Mucosa of stomach (tissue), 1 donor: ENCODE measurements around the gene THAP12.
"Not testable (repeated sequence)": the region's sequence is repeated elsewhere in the genome, so short reads cannot be mapped to it uniquely, and the experiment has no call there.

Experiments
- H3K27me3 ChIP-seq: one replicate; pipeline ENCODE4 v1.7.0; 2013; ENCODE audit warnings: mild to moderate bottlenecking, low read length; ENCODE audit not compliant: control insufficient read depth, insufficient read depth
- H3K36me3 ChIP-seq: one replicate; pipeline ENCODE4 v1.7.0; 2013; ENCODE audit warnings: low read length; ENCODE audit not compliant: control insufficient read depth, insufficient read depth
- H3K4me1 ChIP-seq: one replicate; pipeline ENCODE4 v1.7.0; 2013; ENCODE audit warnings: mild to moderate bottlenecking, low read length; ENCODE audit not compliant: control insufficient read depth, insufficient read depth
- H3K4me3 ChIP-seq: one replicate; pipeline ENCODE4 v1.7.0; 2013; ENCODE audit warnings: low read length
- H3K9ac ChIP-seq: one replicate; pipeline ENCODE4 v1.7.0; 2013; ENCODE audit warnings: mild to moderate bottlenecking, low read length, moderate library complexity
- H3K9me3 ChIP-seq: one replicate; pipeline ENCODE4 v1.7.0; 2013; ENCODE audit warnings: mild to moderate bottlenecking, low read length, moderate library complexity; ENCODE audit not compliant: control insufficient read depth
- donor health status: Pancreatic carcinoma.

The THAP12 gene

GRCh38 chr11:76335842-76336241 lies 45.1 kb downstream of the THAP12 start:
- H3K4me1 ChIP-seq, result no peaks in the 10 kb centered on the region
- H3K27me3 ChIP-seq, result no peaks in the 10 kb centered on the region
- H3K36me3 ChIP-seq, result no peaks in the 10 kb centered on the region
- no peak overlapping the region for H3K9ac ChIP-seq
- H3K4me3 ChIP-seq, result no peak overlapping the region
- H3K9me3 ChIP-seq, result no peaks in the 10 kb centered on the region

GRCh38 chr11:76334826-76335389 lies 46.0 kb downstream of the THAP12 start:
- no peaks in the 10 kb centered on the region for H3K27me3 ChIP-seq
- no peaks in the 10 kb centered on the region for H3K4me1 ChIP-seq
- H3K9me3 ChIP-seq, result no peaks in the 10 kb centered on the region
- no peak overlapping the region for H3K9ac ChIP-seq
- no peak overlapping the region for H3K4me3 ChIP-seq
- H3K36me3 ChIP-seq, result no peaks in the 10 kb centered on the region

- no peaks in the 10 kb centered on the region for H3K4me1 ChIP-seq
- no peak overlapping the region for H3K9ac ChIP-seq
- no peaks in the 10 kb centered on the region for H3K27me3 ChIP-seq
- H3K9me3 ChIP-seq, result no peaks in the 10 kb centered on the region
- H3K36me3 ChIP-seq, result no peaks in the 10 kb centered on the region
- H3K4me3 ChIP-seq, result no peak overlapping the region
Measured at GRCh38 chr11:76330651-76331050, 50.3 kb downstream of the THAP12 start.

- no peak overlapping the region for H3K9ac ChIP-seq
- H3K36me3 ChIP-seq, result no peaks in the 10 kb centered on the region
- no peaks in the 10 kb centered on the region for H3K27me3 ChIP-seq
- H3K4me1 ChIP-seq, result no peaks in the 10 kb centered on the region
- H3K4me3 ChIP-seq, result no peak overlapping the region
- no peaks in the 10 kb centered on the region for H3K9me3 ChIP-seq
Measured at GRCh38 chr11:76329983-76330382, 50.9 kb downstream of the THAP12 start.

GRCh38 chr11:76329084-76329648 lies 51.8 kb downstream of the THAP12 start:
- H3K4me3 ChIP-seq, result no peak overlapping the region
- no peaks in the 10 kb centered on the region for H3K36me3 ChIP-seq
- H3K9me3 ChIP-seq, result no peaks in the 10 kb centered on the region
- H3K9ac ChIP-seq, result no peak overlapping the region
- H3K4me1 ChIP-seq, result no peaks in the 10 kb centered on the region
- H3K27me3 ChIP-seq, result no peaks in the 10 kb centered on the region

- Histone ChIP-seq H3K36me3 (no peaks in the 10 kb centered on the region), H3K4me3 (no peak overlapping the region), H3K4me1 (no peaks in the 10 kb centered on the region), H3K9me3 (no peaks in the 10 kb centered on the region), H3K9ac (no peak overlapping the region), H3K27me3 (peaks cover 2% of the 10 kb centered on the region)
Measured at GRCh38 chr11:76327756-76328388, 53.1 kb downstream of the THAP12 start.

- no peaks in the 10 kb centered on the region for H3K4me1 ChIP-seq
- no peaks in the 10 kb centered on the region for H3K36me3 ChIP-seq
- H3K9me3 ChIP-seq, result no peaks in the 10 kb centered on the region
- H3K27me3 ChIP-seq, result peaks cover 9% of the 10 kb centered on the region
- no peak overlapping the region for H3K9ac ChIP-seq
- no peak overlapping the region for H3K4me3 ChIP-seq
Measured at GRCh38 chr11:76327202-76327601, 53.7 kb downstream of the THAP12 start.

- H3K36me3 ChIP-seq, result no peaks in the 10 kb centered on the region
- H3K9me3 ChIP-seq, result no peaks in the 10 kb centered on the region
- H3K4me1 ChIP-seq, result no peaks in the 10 kb centered on the region
- H3K27me3 ChIP-seq, result peaks cover 28% of the 10 kb centered on the region
- H3K4me3 ChIP-seq, result no peak overlapping the region
- H3K9ac ChIP-seq, result no peak overlapping the region
Measured at GRCh38 chr11:76325185-76325584, 55.7 kb downstream of the THAP12 start.

- Histone ChIP-seq H3K27me3 (peaks cover 30% of the 10 kb centered on the region), H3K4me1 (no peaks in the 10 kb centered on the region), H3K9ac (no peak overlapping the region)
Measured at GRCh38 chr11:76323804-76324203, 57.1 kb downstream of the THAP12 start.

GRCh38 chr11:76323375-76323774 lies 57.6 kb downstream of the THAP12 start:
- H3K4me3 ChIP-seq, H3K4me1 ChIP-seq, H3K36me3 ChIP-seq, H3K9ac ChIP-seq, H3K9me3 ChIP-seq: not testable (repeated sequence)
- H3K27me3 ChIP-seq, result peaks cover 30% of the 10 kb centered on the region

More at GRCh38 chr11:76323804-76324203, 57.1 kb downstream of the THAP12 start:
- no peaks in the 10 kb centered on the region for H3K36me3 ChIP-seq
- H3K4me3 ChIP-seq, result no peak overlapping the region
- H3K9me3 ChIP-seq, result no peaks in the 10 kb centered on the region

- H3K9me3 ChIP-seq, result no peaks in the 10 kb centered on the region
- H3K9ac ChIP-seq, result no peak overlapping the region
Measured at GRCh38 chr11:76322942-76323341, 58.0 kb downstream of the THAP12 start.

GRCh38 chr11:76322540-76322939 lies 58.4 kb downstream of the THAP12 start:
- H3K9me3 ChIP-seq, result no peaks in the 10 kb centered on the region
- no peaks in the 10 kb centered on the region for H3K4me1 ChIP-seq
- H3K9ac ChIP-seq, result no peak overlapping the region
- peaks cover 34% of the 10 kb centered on the region for H3K27me3 ChIP-seq
- no peaks in the 10 kb centered on the region for H3K36me3 ChIP-seq
- no peak overlapping the region for H3K4me3 ChIP-seq

More at GRCh38 chr11:76322942-76323341, 58.0 kb downstream of the THAP12 start:
- Histone ChIP-seq H3K36me3 (no peaks in the 10 kb centered on the region), H3K27me3 (peaks cover 30% of the 10 kb centered on the region), H3K4me1 (no peaks in the 10 kb centered on the region), H3K4me3 (no peak overlapping the region)
